IMR-90 (cell line): Measurements from ENCODE around the gene ZNF264.

Experiments
- BHLHE40 ChIP-seq: fragments of 150-350 bp; IDR thresholded peaks from 2 replicates; pipeline ENCODE4 v1.6.1; 2016; ENCODE audit warnings: mild to moderate bottlenecking, low read depth, low read length
- CEBPB ChIP-seq: IDR thresholded peaks from 2 replicates; pipeline ENCODE4 v1.6.1; 2012; ENCODE audit warnings: low read depth, low read length, improper control_type of control experiment
- CTCF ChIP-seq: conservative IDR thresholded peaks from 2 replicates; pipeline ENCODE4 v1.5.1; 2012; ENCODE audit warnings: mild to moderate bottlenecking, low read depth, low read length, improper control_type of control experiment
- MAZ ChIP-seq: IDR thresholded peaks from 2 replicates; pipeline ENCODE4 v1.6.1; 2012; ENCODE audit warnings: low read depth, mild to moderate bottlenecking, low read length, improper control_type of control experiment, moderate library complexity, borderline replicate concordance
- MXI1 ChIP-seq: IDR thresholded peaks from 2 replicates; pipeline ENCODE4 v1.6.1; 2012; ENCODE audit warnings: low read depth, mild to moderate bottlenecking, low read length, moderate library complexity, borderline replicate concordance
- POLR2A ChIP-seq: IDR thresholded peaks from 2 replicates; pipeline ENCODE4 v1.6.1; 2012; ENCODE audit warnings: mild to moderate bottlenecking, low read depth, low read length
- RCOR1 ChIP-seq: IDR thresholded peaks from 2 replicates; pipeline ENCODE4 v1.6.1; 2012; ENCODE audit warnings: mild to moderate bottlenecking, low read length, improper control_type of control experiment; ENCODE audit not compliant: insufficient replicate concordance
- RFX5 ChIP-seq: IDR thresholded peaks from 2 replicates; pipeline ENCODE4 v1.8.0; 2012; ENCODE audit warnings: low read depth, mild to moderate bottlenecking, low read length, moderate library complexity
- SMC3 ChIP-seq: fragments of 150-350 bp; IDR thresholded peaks from 2 replicates; pipeline ENCODE4 v1.6.1; 2016; ENCODE audit warnings: low read depth, mild to moderate bottlenecking, antibody characterized with exemption, low read length, moderate library complexity
- USF2 ChIP-seq: fragments of 150-350 bp; IDR thresholded peaks from 2 replicates; pipeline ENCODE4 v1.6.1; 2017; ENCODE audit warnings: mild to moderate bottlenecking, antibody characterized with exemption, low read length, low read depth

- TF ChIP-seq CTCF (no peak), POLR2A (no peak), RFX5 (no peak), MAZ (no peak), USF2 (no peak), MXI1 (no peak), BHLHE40 (no peak), RCOR1 (no peak), CEBPB (no peak), SMC3 (no peak)
These were observed 49.9 kb downstream of the ZNF264 start for GRCh38 chr19:57241176-57241575.
